K562 (cell line): Measurements from ENCODE around the gene ZDHHC3. TPM values are rescaled to one million over a fixed set of nuclear protein-coding genes. Genes with fewer than 3 reads are reported as not detected.

Source experiments
- ATAC-seq: fragments of 200-7000 bp; cut with Tn5 transposase; 3 replicates; pipeline ENCODE4 v1.9.1; 2020; ENCODE audit warnings: moderate library complexity
- BruUV-seq: library from RNA; stranded (reverse); fragments of 400-500 nt; replicated peaks from 2 replicates; lab custom pipeline; 2021; lab: Mats Ljungman, UMichigan
- CTCF ChIA-PET: fragments of 300-600 bp; formaldehyde crosslinking; extraction: SDS; loops from one replicate; lab custom pipeline; 2021; ENCODE audit warnings: low intra/inter-chr PET ratio; lab: Yijun Ruan, JAX
- POLR2A ChIA-PET: fragments of 300-600, 350-650 bp; sonication (Branson Sonifier 250); formaldehyde crosslinking; extraction: SDS; loops from one replicate; lab custom pipeline; 2021; ENCODE audit warnings: antibody characterized with exemption, inconsistent platforms; lab: Yijun Ruan, JAX
- DNase-seq, 4 experiments: peaks; one replicate each; pipeline versions ENCODE4 v3.0.0 to v3.0.0-alpha.2; 2011 to 2018; ENCODE audit warnings: low spot score in 3 of 4, mixed read lengths in 3 of 4; ENCODE audit errors: extremely low read depth in 1 of 4
- FAIRE-seq: peaks from 2 replicates; lab custom pipeline; 2011; peaks lifted over from hg19 to GRCh38; lab: Jason Lieb, UNC
- H2AFZ ChIP-seq: 2 replicates; pipeline ENCODE4 v1.6.0; 2011; ENCODE audit warnings: low read depth, low read length, control low read depth, inconsistent platforms
- H3K27ac ChIP-seq: fragments of 200-600 bp; 3 replicates; pipeline ENCODE4 v1.8.0; 2011; ENCODE audit warnings: low read depth, mild to moderate bottlenecking, control low read depth, inconsistent platforms, low read length, moderate library complexity, mixed read lengths; ENCODE audit errors: extremely low read depth
- H3K27me3 ChIP-seq, 2 experiments: fragments of 300-600 bp in 1 of 2; 2 replicates in 1 of 2; 3 replicates in 1 of 2; pipeline versions ENCODE4 v1.6.0 to v1.8.0; 2011; ENCODE audit warnings: inconsistent platforms in 2 of 2, low read length in 2 of 2, mild to moderate bottlenecking in 1 of 2, mixed read lengths in 1 of 2, moderate library complexity in 1 of 2; ENCODE audit not compliant: control insufficient read depth in 2 of 2, insufficient read depth in 2 of 2
- H3K36me3 ChIP-seq: fragments of 300-600 bp; 3 replicates; pipeline ENCODE4 v1.8.0; 2011; ENCODE audit warnings: mild to moderate bottlenecking, low read length, inconsistent platforms; ENCODE audit not compliant: control insufficient read depth, insufficient read depth
- H3K4me1 ChIP-seq, 2 experiments: fragments of 200-600 bp in 1 of 2; replicated peaks in 1 of 2; 2 replicates in 1 of 2; 3 replicates in 1 of 2; pipeline versions ENCODE4 v1.5.1 to v1.8.0; 2011; ENCODE audit warnings: inconsistent platforms in 2 of 2, low read length in 2 of 2, mild to moderate bottlenecking in 1 of 2, mixed read lengths in 1 of 2, moderate library complexity in 1 of 2; ENCODE audit not compliant: control insufficient read depth in 2 of 2, insufficient read depth in 2 of 2
- H3K4me2 ChIP-seq: 2 replicates; pipeline ENCODE4 v1.6.1; 2011; ENCODE audit warnings: low read length, control low read depth, inconsistent platforms, mixed read lengths; ENCODE audit not compliant: insufficient read depth
- H3K4me3 ChIP-seq: fragments of 200-600 bp; sonication (generic), shearing (Covaris generic); 2 replicates; pipeline ENCODE4 v1.5.1; 2016; ENCODE audit warnings: control low read depth, inconsistent platforms
- H3K79me2 ChIP-seq: fragments of 200-600 bp; 3 replicates; pipeline ENCODE4 v1.8.0; 2011; ENCODE audit warnings: low read length, inconsistent platforms; ENCODE audit not compliant: control insufficient read depth, insufficient read depth
- H3K9ac ChIP-seq, 2 experiments: 2 replicates each; pipeline versions ENCODE4 v1.6.0 to v1.6.1; 2011; ENCODE audit warnings: low read depth in 2 of 2, low read length in 2 of 2, control low read depth in 1 of 2, inconsistent platforms in 1 of 2, mild to moderate bottlenecking in 1 of 2, mixed read lengths in 1 of 2; ENCODE audit not compliant: insufficient read depth in 1 of 2
- H3K9me1 ChIP-seq: one replicate; pipeline ENCODE4 v1.6.0; 2011; ENCODE audit warnings: inconsistent platforms, mild to moderate bottlenecking, low read length, moderate library complexity; ENCODE audit not compliant: control insufficient read depth, insufficient read depth
- H3K9me3 ChIP-seq: replicated peaks from 2 replicates; pipeline ENCODE4 v1.5.1; 2011; ENCODE audit warnings: low read depth, low read length, inconsistent platforms; ENCODE audit not compliant: control insufficient read depth, insufficient read depth
- H4K20me1 ChIP-seq: replicated peaks from 2 replicates; pipeline ENCODE4 v1.6.1; 2011; ENCODE audit warnings: low read length, inconsistent platforms, mixed read lengths; ENCODE audit not compliant: control insufficient read depth, insufficient read depth
- BRCA1 ChIP-seq, 2 experiments: fragments of 450-650 bp in 1 of 2; sonication (generic) in 1 of 2; formaldehyde crosslinking in 1 of 2; IDR thresholded peaks; 2 replicates each; pipeline versions ENCODE4 v1.5.0 to v1.6.1; 2017 to 2020; ENCODE audit warnings: mild to moderate bottlenecking in 1 of 2, missing genetic modification reagents in 1 of 2
- NFRKB ChIP-seq: fragments of 450-650 bp; IDR thresholded peaks from 2 replicates; pipeline ENCODE4 v1.6.1; 2016; ENCODE audit warnings: low read depth
- NR2F6 ChIP-seq: fragments of 450-650 bp; formaldehyde crosslinking; IDR thresholded peaks from 2 replicates; pipeline ENCODE4 v1.4.0; 2020; ENCODE audit warnings: mild to moderate bottlenecking
- POLR2AphosphoS2 ChIP-seq: IDR thresholded peaks from 2 replicates; pipeline ENCODE4 v1.6.1; 2012; ENCODE audit warnings: low read length, improper control_type of control experiment
- PRPF4 ChIP-seq: fragments of 200-400 bp; formaldehyde crosslinking; IDR thresholded peaks from one replicate; pipeline ENCODE4 v1.6.1; 2017; ENCODE audit warnings: low read length, low read depth, mild to moderate bottlenecking; ENCODE audit not compliant: insufficient read depth, poor library complexity, severe bottlenecking
- SP1 ChIP-seq: sonication (generic); formaldehyde crosslinking; IDR thresholded peaks from 2 replicates; pipeline ENCODE4 v1.8.1; 2022; ENCODE audit warnings: mild to moderate bottlenecking, missing genetic modification reagents
- STAT5A ChIP-seq: IDR thresholded peaks from 2 replicates; pipeline ENCODE4 v1.6.1; 2012; ENCODE audit warnings: low read length, inconsistent platforms, borderline replicate concordance
- TBP ChIP-seq: optimal IDR thresholded peaks from 2 replicates; pipeline ENCODE3; 2011; ENCODE audit warnings: low read depth, low read length, improper control_type of control experiment
- TGIF2 ChIP-seq: sonication (generic); formaldehyde crosslinking; IDR thresholded peaks from 2 replicates; pipeline ENCODE4 v1.8.1; 2022; ENCODE audit warnings: mild to moderate bottlenecking, missing genetic modification reagents, moderate library complexity
- XRCC5 ChIP-seq: fragments of 200-400 bp; formaldehyde crosslinking; IDR thresholded peaks from 2 replicates; pipeline ENCODE4 v1.6.1; 2017; ENCODE audit warnings: low read depth, mild to moderate bottlenecking, low read length
- YY1 ChIP-seq, 3 experiments: IDR thresholded peaks; 2 replicates each; pipeline ENCODE4 v1.6.1; 2011; ENCODE audit warnings: low read length in 2 of 3, mild to moderate bottlenecking in 2 of 3, moderate library complexity in 2 of 3, borderline replicate concordance in 1 of 3, control low read depth in 1 of 3, low read depth in 1 of 3; ENCODE audit not compliant: insufficient read depth in 3 of 3, insufficient replicate concordance in 2 of 3, control insufficient read depth in 1 of 3, insufficient read length in 1 of 3; ENCODE audit errors: extremely low read depth in 1 of 3
- ZNF224 ChIP-seq: sonication (generic); formaldehyde crosslinking; IDR thresholded peaks from 2 replicates; pipeline ENCODE4 v1.8.0; 2022; ENCODE audit warnings: mild to moderate bottlenecking, missing genetic modification reagents
- ZNF239 ChIP-seq: fragments of 250-450 bp; sonication (Bioruptor Pico); IDR thresholded peaks from 2 replicates; pipeline ENCODE4 v1.4.0; 2020; ENCODE audit warnings: mild to moderate bottlenecking
- WGBS: fragments of 100-300 bp; shearing (Covaris generic); methylation state at CpG from one replicate; pipeline ENCODE4 v1.1.6; 2016; ENCODE audit warnings: low coverage, mixed read lengths; ENCODE audit not compliant: insufficient coverage; ENCODE audit errors: missing lambda C conversion rate; 5-methylcytosine and 5-hydroxymethylcytosine counted together
- in situ Hi-C: fragments of 300-500 bp; cut with MboI; formaldehyde crosslinking; loops from 4 replicates; pipeline ENCODE4 v1.15.0; 2018; ENCODE audit warnings: inconsistent platforms, mixed read lengths
- intact Hi-C: fragments of 100-400 bp; cut with micrococcal nuclease; formaldehyde crosslinking; loops from 2 replicates; pipeline ENCODE4 v1.14.2; 2022
- polyA plus RNA-seq, 8 experiments: library from polyadenylated mRNA; depleted of rRNA in 4 of 8; stranded (reverse) in 5 of 8; unstranded in 3 of 8; fragments of >200 nt; fragmentation: Nextera tagmentation in 2 of 8; fragmentation: Illumina TruSeq in 1 of 8; extraction: Ambion mirVana in 2 of 8; extraction: Trizol in 1 of 8; gene quantifications; 2 replicates each; pipeline versions ENCODE4 v1.2.1 to v1.2.3, GENCODE V29; 2011 to 2014; ENCODE audit warnings: inconsistent platforms in 1 of 8, missing spikeins in 1 of 8
- total RNA-seq, 7 experiments: library from RNA; depleted of rRNA in 6 of 7; stranded (reverse); fragments of >200 nt in 6 of 7; fragmentation: Illumina TruSeq in 2 of 7; extraction: Trizol in 2 of 7; gene quantifications; 2 replicates each; pipeline versions ENCODE4 v1.2.1 to v1.2.3, GENCODE V29; 2011 to 2021; ENCODE audit warnings: low replicate concordance in 1 of 7
- TF ChIP-seq, protein P1 (sequence below): fragments of 250-450 bp; sonication (Bioruptor Pico); IDR thresholded peaks from 2 replicates; pipeline ENCODE4 v1.9.0; 2021; ENCODE audit warnings: mild to moderate bottlenecking
- TF ChIP-seq, protein P2 (sequence below): IDR thresholded peaks from 2 replicates; pipeline ENCODE4 v1.6.1; 2011; ENCODE audit warnings: borderline replicate concordance, low read depth, mild to moderate bottlenecking, moderate library complexity, low read length; ENCODE audit not compliant: insufficient read depth, poor library complexity, severe bottlenecking
- TF ChIP-seq, protein P3 (sequence below): fragments of 250-450 bp; sonication (Bioruptor Pico); IDR thresholded peaks from 2 replicates; pipeline ENCODE4 v1.9.0; 2021; ENCODE audit warnings: mild to moderate bottlenecking, inconsistent platforms

Gene ZDHHC3
- total and polyA plus RNA-seq, 9 of the 15 experiments (the other 6 are each of a cell fraction or from before 2014, with no cell fraction given) = 10.3 to 120 (median 67.2) TPM

DNA sequence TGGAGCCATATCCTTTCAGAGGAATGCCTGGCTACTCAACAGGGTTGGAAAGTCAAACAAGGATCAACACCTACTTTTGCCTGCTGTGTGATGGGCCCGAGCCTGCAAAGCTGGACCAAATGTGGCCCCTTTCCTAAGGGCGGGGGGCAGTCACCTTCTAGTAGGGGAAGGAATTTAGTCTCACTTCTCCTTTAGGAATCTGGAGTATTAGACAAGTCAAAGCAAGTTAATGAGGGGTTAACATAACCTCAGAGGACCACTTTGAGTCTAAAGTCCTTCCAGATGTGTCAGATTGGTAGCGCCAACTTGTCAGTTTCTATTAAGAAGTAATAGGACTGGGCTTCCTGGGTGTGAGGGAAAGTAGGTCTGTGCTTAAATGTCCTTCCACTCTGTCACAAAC lies 6.8 kb upstream of the ZDHHC3 start:
- Histone ChIP-seq H4K20me1 (peaks cover 35% of the 10 kb centered on the region), H3K27ac (no peak overlapping the region), H3K9ac (no peak overlapping the region), H3K4me1 (peaks cover 15 to 37% of the 10 kb centered on the region in 2 experiments), H3K4me2 (no peak overlapping the region), H3K9me3 (0 out of 2 replicates have a peak, but pooled peaks cover 2% of the 10 kb centered on the region), H3K4me3 (no peak overlapping the region), H3K36me3 (peaks cover 72% of the 10 kb centered on the region), H3K27me3 (no peaks in the 10 kb centered on the region), H3K79me2 (peaks cover 94% of the 10 kb centered on the region), H2AFZ (no peak overlapping the region), H3K9me1 (no peaks in the 10 kb centered on the region)
- FAIRE-seq = no peak
- no TSS peak for BruUV-seq
- in situ Hi-C loops (no loop called here), intact Hi-C loops (no loop called here)
- 98% methylated on average over 3 of the region's 3 CpGs for WGBS
- ChIA-PET POLR2A (interaction anchor here (0.6 to 2.1 kb wide), 8 partner anchors 7 to 74 kb away, joined by 3 to 4 read pairs (median 4); no protein-coding TSS in a partner anchor), CTCF (no interaction called here)
- DNase-seq = no peak
- no peak for ATAC-seq
- TF ChIP-seq BRCA1 (IDR thresholded peaks at IDR 0.05) (no peak), BRCA1 (CRISPR knock-in tag; IDR thresholded peaks at IDR 0.05) (no peak), TBP (no peak), NFRKB (no peak), PRPF4 (no peak), NR2F6 (CRISPR knock-in tag) (no peak), XRCC5 (no peak), ZNF239 (CRISPR knock-in tag) (no peak), SP1 (no peak), ZNF224 (CRISPR knock-in tag) (no peak), YY1 (IDR thresholded peaks at IDR 0.05; ENCODE audit: borderline replicate concordance in 1 of 3, control insufficient read depth in 1 of 3, extremely low read depth in 1 of 3, insufficient read depth in 3 of 3, insufficient read length in 1 of 3, insufficient replicate concordance in 2 of 3, low read depth in 1 of 3, low read length in 2 of 3) (no peak), POLR2AphosphoS2 (no peak), STAT5A (no peak), TGIF2 (CRISPR knock-in tag) (no peak)
- TF ChIP-seq, protein P1, sequence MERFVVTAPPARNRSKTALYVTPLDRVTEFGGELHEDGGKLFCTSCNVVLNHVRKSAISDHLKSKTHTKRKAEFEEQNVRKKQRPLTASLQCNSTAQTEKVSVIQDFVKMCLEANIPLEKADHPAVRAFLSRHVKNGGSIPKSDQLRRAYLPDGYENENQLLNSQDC (CRISPR knock-in tag) = no peak
- TF ChIP-seq, protein P2, sequence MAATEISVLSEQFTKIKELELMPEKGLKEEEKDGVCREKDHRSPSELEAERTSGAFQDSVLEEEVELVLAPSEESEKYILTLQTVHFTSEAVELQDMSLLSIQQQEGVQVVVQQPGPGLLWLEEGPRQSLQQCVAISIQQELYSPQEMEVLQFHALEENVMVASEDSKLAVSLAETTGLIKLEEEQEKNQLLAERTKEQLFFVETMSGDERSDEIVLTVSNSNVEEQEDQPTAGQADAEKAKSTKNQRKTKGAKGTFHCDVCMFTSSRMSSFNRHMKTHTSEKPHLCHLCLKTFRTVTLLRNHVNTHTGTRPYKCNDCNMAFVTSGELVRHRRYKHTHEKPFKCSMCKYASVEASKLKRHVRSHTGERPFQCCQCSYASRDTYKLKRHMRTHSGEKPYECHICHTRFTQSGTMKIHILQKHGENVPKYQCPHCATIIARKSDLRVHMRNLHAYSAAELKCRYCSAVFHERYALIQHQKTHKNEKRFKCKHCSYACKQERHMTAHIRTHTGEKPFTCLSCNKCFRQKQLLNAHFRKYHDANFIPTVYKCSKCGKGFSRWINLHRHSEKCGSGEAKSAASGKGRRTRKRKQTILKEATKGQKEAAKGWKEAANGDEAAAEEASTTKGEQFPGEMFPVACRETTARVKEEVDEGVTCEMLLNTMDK = no peak
- TF ChIP-seq, protein P3, sequence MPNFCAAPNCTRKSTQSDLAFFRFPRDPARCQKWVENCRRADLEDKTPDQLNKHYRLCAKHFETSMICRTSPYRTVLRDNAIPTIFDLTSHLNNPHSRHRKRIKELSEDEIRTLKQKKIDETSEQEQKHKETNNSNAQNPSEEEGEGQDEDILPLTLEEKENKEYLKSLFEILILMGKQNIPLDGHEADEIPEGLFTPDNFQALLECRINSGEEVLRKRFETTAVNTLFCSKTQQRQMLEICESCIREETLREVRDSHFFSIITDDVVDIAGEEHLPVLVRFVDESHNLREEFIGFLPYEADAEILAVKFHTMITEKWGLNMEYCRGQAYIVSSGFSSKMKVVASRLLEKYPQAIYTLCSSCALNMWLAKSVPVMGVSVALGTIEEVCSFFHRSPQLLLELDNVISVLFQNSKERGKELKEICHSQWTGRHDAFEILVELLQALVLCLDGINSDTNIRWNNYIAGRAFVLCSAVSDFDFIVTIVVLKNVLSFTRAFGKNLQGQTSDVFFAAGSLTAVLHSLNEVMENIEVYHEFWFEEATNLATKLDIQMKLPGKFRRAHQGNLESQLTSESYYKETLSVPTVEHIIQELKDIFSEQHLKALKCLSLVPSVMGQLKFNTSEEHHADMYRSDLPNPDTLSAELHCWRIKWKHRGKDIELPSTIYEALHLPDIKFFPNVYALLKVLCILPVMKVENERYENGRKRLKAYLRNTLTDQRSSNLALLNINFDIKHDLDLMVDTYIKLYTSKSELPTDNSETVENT (CRISPR knock-in tag) = no peak
